Endothelial cell of umbilical vein (primary cell): ENCODE measurements around the gene SUGP2. TPM values are rescaled to one million over a fixed set of nuclear protein-coding genes. Genes with fewer than 3 reads are reported as not detected.

ENCODE experiments used
- BruUV-seq: library from RNA; stranded (reverse); fragments of 400-500 nt; replicated peaks from 2 replicates; lab custom pipeline; 2021; lab: Mats Ljungman, UMichigan
- CTCF ChIA-PET: fragments of 300-600, 350-600 bp; sonication (Branson Sonifier 250); formaldehyde crosslinking; loops from one replicate; lab custom pipeline; 2021; ENCODE audit warnings: antibody characterized with exemption, inconsistent platforms; lab: Charles Lee
- POLR2A ChIA-PET: fragments of 300-600, 350-600 bp; sonication (Branson Sonifier 250); formaldehyde crosslinking; loops from one replicate; lab custom pipeline; 2021; ENCODE audit warnings: antibody characterized with exemption, inconsistent platforms; lab: Charles Lee
- DNase-seq: peaks from one replicate; pipeline ENCODE4 v3.0.0-alpha.2; 2011; ENCODE audit warnings: low read depth, low spot score
- FAIRE-seq: peaks from 2 replicates; lab custom pipeline; 2011; peaks lifted over from hg19 to GRCh38; lab: Jason Lieb, UNC
- H2AFZ ChIP-seq: 2 replicates; pipeline ENCODE4 v1.6.0; 2012; ENCODE audit warnings: low read depth, low read length, control low read depth, inconsistent platforms
- H3K27ac ChIP-seq: 2 replicates; pipeline ENCODE4 v1.5.1; 2011; ENCODE audit warnings: low read depth, mild to moderate bottlenecking, control low read depth, low read length, moderate library complexity; ENCODE audit not compliant: insufficient read depth
- H3K27me3 ChIP-seq, 2 experiments: 2 replicates each; pipeline versions ENCODE4 v1.6.0 to v1.6.1; 2011; ENCODE audit warnings: low read length in 2 of 2, mixed read lengths in 1 of 2; ENCODE audit not compliant: control insufficient read depth in 2 of 2, insufficient read depth in 2 of 2
- H3K36me3 ChIP-seq, 2 experiments: 2 replicates in 1 of 2; 3 replicates in 1 of 2; pipeline ENCODE4 v1.5.1; 2011; ENCODE audit warnings: low read length in 2 of 2, mild to moderate bottlenecking in 1 of 2, moderate library complexity in 1 of 2; ENCODE audit not compliant: control insufficient read depth in 2 of 2, insufficient read depth in 2 of 2; ENCODE audit errors: extremely low read depth in 1 of 2
- H3K4me1 ChIP-seq: 3 replicates; pipeline ENCODE4 v1.5.1; 2011; ENCODE audit warnings: mild to moderate bottlenecking, low read length; ENCODE audit not compliant: control insufficient read depth, insufficient read depth; ENCODE audit errors: extremely low read depth
- H3K4me2 ChIP-seq: 2 replicates; pipeline ENCODE4 v1.6.1; 2011; ENCODE audit warnings: low read length, control low read depth, mixed read lengths; ENCODE audit not compliant: insufficient read depth
- H3K4me3 ChIP-seq, 3 experiments: fragments of 200-600 bp in 1 of 3; sonication (generic), shearing (Covaris generic) in 1 of 3; replicated peaks in 1 of 3; 2 replicates each; pipeline ENCODE4 v1.5.1; 2011 to 2016; ENCODE audit warnings: control low read depth in 3 of 3, low read length in 3 of 3, mild to moderate bottlenecking in 2 of 3, inconsistent platforms in 1 of 3, low read depth in 1 of 3, moderate library complexity in 1 of 3; ENCODE audit not compliant: insufficient read depth in 1 of 3
- H3K79me2 ChIP-seq: 2 replicates; pipeline ENCODE4 v1.6.0; 2012; ENCODE audit warnings: low read length, inconsistent platforms; ENCODE audit not compliant: control insufficient read depth, insufficient read depth
- H3K9ac ChIP-seq: replicated peaks from 2 replicates; pipeline ENCODE3; 2011; ENCODE audit warnings: low read length, control low read depth; ENCODE audit not compliant: insufficient read depth; ENCODE audit errors: extremely low read depth
- H3K9me1 ChIP-seq: replicated peaks from 3 replicates; pipeline ENCODE4 v1.6.0; 2011; ENCODE audit warnings: mild to moderate bottlenecking, low read length; ENCODE audit not compliant: control insufficient read depth, insufficient read depth; ENCODE audit errors: extremely low read depth
- H3K9me3 ChIP-seq: replicated peaks from 2 replicates; pipeline ENCODE4 v1.5.1; 2012; ENCODE audit warnings: low read length, inconsistent platforms; ENCODE audit not compliant: control insufficient read depth, insufficient read depth
- H4K20me1 ChIP-seq: replicated peaks from 2 replicates; pipeline ENCODE3; 2011; ENCODE audit warnings: mild to moderate bottlenecking, low read length; ENCODE audit not compliant: control insufficient read depth, insufficient read depth; ENCODE audit errors: extremely low read depth
- EZH2 ChIP-seq: IDR thresholded peaks from 2 replicates; pipeline ENCODE4 v1.6.1; 2012; ENCODE audit warnings: borderline replicate concordance, low read depth, mild to moderate bottlenecking, moderate library complexity, low read length, inconsistent platforms; ENCODE audit not compliant: severe bottlenecking
- FOS ChIP-seq: IDR thresholded peaks from 2 replicates; pipeline ENCODE4 v1.6.1; 2011; ENCODE audit warnings: mild to moderate bottlenecking, low read length, moderate library complexity, borderline replicate concordance; ENCODE audit not compliant: insufficient read depth
- GATA2 ChIP-seq: IDR thresholded peaks from 2 replicates; pipeline ENCODE4 v1.7.0; 2011; ENCODE audit warnings: low read depth, mild to moderate bottlenecking, moderate library complexity, mixed read lengths, low read length; ENCODE audit not compliant: insufficient read length, insufficient read depth
- JUN ChIP-seq: IDR thresholded peaks from 2 replicates; pipeline ENCODE4 v1.6.1; 2011; ENCODE audit warnings: borderline replicate concordance, low read depth; ENCODE audit not compliant: insufficient read length, insufficient read depth
- MYC ChIP-seq: IDR thresholded peaks from one replicate; pipeline ENCODE4 v1.6.1; 2011; ENCODE audit warnings: mild to moderate bottlenecking, low read depth, low read length
- POLR2A ChIP-seq: IDR thresholded peaks from 2 replicates; pipeline ENCODE4 v1.6.1; 2012; ENCODE audit warnings: low read depth, mild to moderate bottlenecking, control low read depth, low read length
- POLR2AphosphoS5 ChIP-seq: IDR thresholded peaks from 2 replicates; pipeline ENCODE4 v1.6.1; 2012; ENCODE audit warnings: low read depth, mild to moderate bottlenecking, control low read depth, low read length, moderate library complexity; ENCODE audit not compliant: insufficient read depth
- dilution Hi-C: fragments of 300-500 bp; cut with MboI; formaldehyde crosslinking; loops from one replicate; pipeline ENCODE4 v1.15.0; 2019; ENCODE audit warnings: low sequenced_read_pairs; ENCODE audit not compliant: extremely low pct_ligation_motif_present
- intact Hi-C: fragments of 100-400 bp; cut with micrococcal nuclease; formaldehyde crosslinking; loops from one replicate; pipeline ENCODE4 v1.10.0; 2022
- polyA plus RNA-seq, 4 experiments: library from polyadenylated mRNA; depleted of rRNA in 3 of 4; stranded (reverse) in 3 of 4; unstranded in 1 of 4; fragments of >200 nt; gene quantifications; 2 replicates each; pipeline versions ENCODE4 v1.2.1 to v1.2.3, GENCODE V29; 2011 to 2012; ENCODE audit warnings: missing spikeins in 1 of 4
- total RNA-seq: library from RNA; stranded (reverse); gene quantifications from 2 replicates; pipeline ENCODE4 v1.2.3, GENCODE V29; 2021
- TF ChIP-seq, protein P1 (sequence below), 2 donors: IDR thresholded peaks; 1 replicate in 1 of 2; 2 replicates in 1 of 2; pipeline ENCODE4 v1.5.1; 2011; ENCODE audit warnings: low read length in 2 of 2, mild to moderate bottlenecking in 2 of 2, moderate library complexity in 2 of 2, control low read depth in 1 of 2, inconsistent platforms in 1 of 2, low read depth in 1 of 2; ENCODE audit not compliant: insufficient read depth in 1 of 2; ENCODE audit errors: extremely low read depth in 1 of 2
- TF ChIP-seq, protein P2 (sequence below): IDR thresholded peaks from 2 replicates; pipeline ENCODE4 v1.6.1; 2011; ENCODE audit not compliant: insufficient read depth, insufficient read length

Gene SUGP2
- total and polyA plus RNA-seq, 2 donors (not counting 3 experiments of a cell fraction or from before 2014, with no cell fraction given) = 44.6 to 79.7 TPM

DNA sequence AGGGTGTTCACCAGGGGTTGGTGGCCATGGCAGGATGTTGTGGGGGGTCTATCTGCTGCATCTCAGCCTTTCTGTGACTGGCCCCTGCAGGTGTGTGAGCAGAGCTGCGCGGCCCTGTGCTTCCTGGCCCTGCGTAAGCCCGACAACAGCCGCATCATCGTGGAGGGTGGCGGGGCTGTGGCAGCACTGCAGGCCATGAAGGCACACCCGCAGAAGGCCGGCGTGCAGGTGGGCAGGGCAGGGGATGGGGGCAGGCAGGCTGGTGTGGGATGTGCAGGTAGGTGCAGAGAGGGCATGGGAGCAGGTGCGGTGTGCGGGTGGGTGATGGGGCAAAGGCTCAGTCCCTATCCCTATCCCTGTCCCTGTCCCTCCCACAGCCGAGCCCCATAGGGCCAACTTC lies 22.4 kb upstream of the SUGP2 start:
- Histone ChIP-seq H3K4me1 (no peaks in the 10 kb centered on the region), H3K27ac (no peak overlapping the region), H4K20me1 (no peaks in the 10 kb centered on the region), H3K9me3 (no peaks in the 10 kb centered on the region), H3K9ac (no peak overlapping the region), H2AFZ (no peak overlapping the region), H3K4me2 (no peak overlapping the region), H3K9me1 (no peaks in the 10 kb centered on the region), H3K36me3 (peaks cover 9 to 39% of the 10 kb centered on the region in 2 experiments), H3K79me2 (no peaks in the 10 kb centered on the region), H3K27me3 (no peaks in the 10 kb centered on the region), H3K4me3 (no peak overlapping the region)
- FAIRE-seq (no peak), DNase-seq (no peak)
- CTCF ChIA-PET = interaction anchor here (1.1 to 1.2 kb wide), 3 partner anchors 56 to 86 kb away, joined by 3 to 4 read pairs (median 4); no protein-coding TSS in a partner anchor
- POLR2A ChIA-PET = no interaction called here
- TF ChIP-seq POLR2AphosphoS5 = no peak
- TF ChIP-seq GATA2 = no peak
- no peak for TF ChIP-seq FOS
- TF ChIP-seq JUN = no peak
- TF ChIP-seq POLR2A = no peak
- TF ChIP-seq, protein P1, sequence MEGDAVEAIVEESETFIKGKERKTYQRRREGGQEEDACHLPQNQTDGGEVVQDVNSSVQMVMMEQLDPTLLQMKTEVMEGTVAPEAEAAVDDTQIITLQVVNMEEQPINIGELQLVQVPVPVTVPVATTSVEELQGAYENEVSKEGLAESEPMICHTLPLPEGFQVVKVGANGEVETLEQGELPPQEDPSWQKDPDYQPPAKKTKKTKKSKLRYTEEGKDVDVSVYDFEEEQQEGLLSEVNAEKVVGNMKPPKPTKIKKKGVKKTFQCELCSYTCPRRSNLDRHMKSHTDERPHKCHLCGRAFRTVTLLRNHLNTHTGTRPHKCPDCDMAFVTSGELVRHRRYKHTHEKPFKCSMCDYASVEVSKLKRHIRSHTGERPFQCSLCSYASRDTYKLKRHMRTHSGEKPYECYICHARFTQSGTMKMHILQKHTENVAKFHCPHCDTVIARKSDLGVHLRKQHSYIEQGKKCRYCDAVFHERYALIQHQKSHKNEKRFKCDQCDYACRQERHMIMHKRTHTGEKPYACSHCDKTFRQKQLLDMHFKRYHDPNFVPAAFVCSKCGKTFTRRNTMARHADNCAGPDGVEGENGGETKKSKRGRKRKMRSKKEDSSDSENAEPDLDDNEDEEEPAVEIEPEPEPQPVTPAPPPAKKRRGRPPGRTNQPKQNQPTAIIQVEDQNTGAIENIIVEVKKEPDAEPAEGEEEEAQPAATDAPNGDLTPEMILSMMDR (IDR thresholded peaks at IDR 0.05; ENCODE audit: extremely low read depth in 1 of 2, insufficient read depth in 1 of 2, low read depth in 1 of 2, low read length in 2 of 2) = no peak
- TF ChIP-seq, protein P2, sequence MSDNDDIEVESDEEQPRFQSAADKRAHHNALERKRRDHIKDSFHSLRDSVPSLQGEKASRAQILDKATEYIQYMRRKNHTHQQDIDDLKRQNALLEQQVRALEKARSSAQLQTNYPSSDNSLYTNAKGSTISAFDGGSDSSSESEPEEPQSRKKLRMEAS = no peak
- no peak for TF ChIP-seq EZH2
- TF ChIP-seq MYC = no peak
- BruUV-seq = no TSS peak
- dilution Hi-C loops (no loop called here), intact Hi-C loops (no loop called here)
